HG03439 (cell line): ENCODE results near the gene ZNF536.
"Not testable (repeated sequence)": the region's sequence is repeated elsewhere in the genome, so short reads cannot be mapped to it uniquely, and the experiment has no call there.

ENCODE experiments used
- ATAC-seq: cut with Tn5 transposase; IDR thresholded peaks from one replicate; pipeline ENCODE4 v1.9.1; 2021; ENCODE audit warnings: mild to moderate bottlenecking, moderate library complexity; ENCODE audit not compliant: unreplicated experiment

The ZNF536 gene

GRCh38 chr19:30473334-30473867, 101.2 kb downstream of the ZNF536 start:
- no peak for ATAC-seq

- ATAC-seq, result no peak
These were observed 104.8 kb downstream of the ZNF536 start for GRCh38 chr19:30476997-30477396.

GRCh38 chr19:30479231-30479630, 107.0 kb downstream of the ZNF536 start:
- no peak for ATAC-seq

GRCh38 chr19:30480097-30480496, 107.9 kb downstream of the ZNF536 start:
- ATAC-seq, result no peak

- ATAC-seq, result no peak
These were observed 108.9 kb downstream of the ZNF536 start for GRCh38 chr19:30481063-30481462.

GRCh38 chr19:30481823-30482222, 109.6 kb downstream of the ZNF536 start:
- ATAC-seq, result no peak

- ATAC-seq, result no peak
These were observed 110.8 kb downstream of the ZNF536 start for GRCh38 chr19:30482956-30483355.

- not testable (repeated sequence) for ATAC-seq
These were observed 114.1 kb downstream of the ZNF536 start for GRCh38 chr19:30486250-30486649.

GRCh38 chr19:30487178-30487577, 115.0 kb downstream of the ZNF536 start:
- ATAC-seq, result no peak

- no peak for ATAC-seq
These were observed 116.0 kb downstream of the ZNF536 start for GRCh38 chr19:30488191-30488590.

GRCh38 chr19:30490760-30491159, 118.6 kb downstream of the ZNF536 start:
- ATAC-seq, result no peak

GRCh38 chr19:30492586-30493270, 120.5 kb downstream of the ZNF536 start:
- no peak for ATAC-seq

- no peak for ATAC-seq
These were observed 124.8 kb downstream of the ZNF536 start for GRCh38 chr19:30497034-30497433.

GRCh38 chr19:30498085-30498484, 125.9 kb downstream of the ZNF536 start:
- ATAC-seq, result not testable (repeated sequence)

- no peak for ATAC-seq
These were observed 126.5 kb downstream of the ZNF536 start for GRCh38 chr19:30498707-30499106.

GRCh38 chr19:30504272-30504671, 132.1 kb downstream of the ZNF536 start:
- no peak for ATAC-seq

- ATAC-seq, result no peak
These were observed 140.2 kb downstream of the ZNF536 start for GRCh38 chr19:30512176-30513081.

GRCh38 chr19:30513082-30513411, 140.9 kb downstream of the ZNF536 start:
- no peak for ATAC-seq

- no peak for ATAC-seq
These were observed 143.9 kb downstream of the ZNF536 start for GRCh38 chr19:30516111-30516510.

GRCh38 chr19:30516531-30516930, 144.3 kb downstream of the ZNF536 start:
- no peak for ATAC-seq

- ATAC-seq, result no peak
These were observed 146.9 kb downstream of the ZNF536 start for GRCh38 chr19:30518965-30519606.
